Prostate gland (tissue), 2 donors: ENCODE measurements around the gene ANKMY1.

Source experiments
- CTCF ChIP-seq, 4 experiments: fragments of 200-600 bp in 2 of 4; fragments of 450-650 bp in 2 of 4; sonication (generic) in 2 of 4; IDR thresholded peaks; 1 replicate in 3 of 4; 2 replicates in 1 of 4; pipeline ENCODE4 v1.5.1; 2016 to 2019; ENCODE audit warnings: antibody characterized with exemption in 4 of 4, mild to moderate bottlenecking in 2 of 4, moderate library complexity in 2 of 4
- POLR2A ChIP-seq: fragments of 450-650 bp; IDR thresholded peaks from one replicate; pipeline ENCODE4 v1.6.1; 2016; ENCODE audit warnings: antibody characterized with exemption, mild to moderate bottlenecking

- TF ChIP-seq CTCF (IDR thresholded peaks at IDR 0.05) (no peak), POLR2A (no peak)
Observed at GRCh38 chr2:240569523-240569997, 11.8 kb upstream of the ANKMY1 start.
